Measurements from ENCODE around the gene TM2D3.

GRCh38 chr15:101652786-101653430, 727 bp upstream of the TM2D3 start:
- TF ChIP-seq NFRKB (IDR thresholded peaks at IDR 0.05): no peak
- TF ChIP-seq ARNT (IDR thresholded peaks at IDR 0.05): no peak
- no peak for TF ChIP-seq FOXA1 (IDR thresholded peaks at IDR 0.05)

Data from HEK293T (cell line).